ENCODE measurements around the gene LPIN2.
"Not testable (repeated sequence)": the region's sequence is repeated elsewhere in the genome, so short reads cannot be mapped to it uniquely, and the experiment has no call there.

Gene LPIN2

GRCh38 chr18:3013024-3013804 is at the start of gene LPIN2:
TSS of gene LPIN2 (minus strand) at chr18:3013144. CDS start at chr18:2960840, 52,304 bp downstream.
- DNase-seq (ENCODE audit: low read depth in 2 of 3, low spot score in 1 of 3), result peak; percentile 90 to 96 (median 93)

GRCh38 chr18:3061581-3062312 is 48.8 kb upstream of the LPIN2 start:
- peak; percentile 41 to 63 (median 52) for DNase-seq (ENCODE audit: low read depth in 2 of 3, low spot score in 1 of 3)

- DNase-seq (ENCODE audit: low read depth in 2 of 3, low spot score in 1 of 3), result peak; percentile 42 to 54 (median 48)
These were observed 48.0 kb upstream of the LPIN2 start for GRCh38 chr18:3060667-3061580.

- no peak for DNase-seq (ENCODE audit: low read depth in 2 of 3, low spot score in 1 of 3)
These were observed 46.3 kb upstream of the LPIN2 start for GRCh38 chr18:3059272-3059671.

GRCh38 chr18:3058328-3059191 is 45.6 kb upstream of the LPIN2 start:
- no peak for DNase-seq (ENCODE audit: low read depth in 2 of 3, low spot score in 1 of 3)

- DNase-seq (ENCODE audit: low read depth in 2 of 3, low spot score in 1 of 3), result no peak
These were observed 44.6 kb upstream of the LPIN2 start for GRCh38 chr18:3057526-3057925.

- DNase-seq (ENCODE audit: low read depth in 2 of 3, low spot score in 1 of 3), result no peak
These were observed 43.4 kb upstream of the LPIN2 start for GRCh38 chr18:3056311-3056710.

- DNase-seq (ENCODE audit: low read depth in 2 of 3, low spot score in 1 of 3), result no peak
These were observed 42.9 kb upstream of the LPIN2 start for GRCh38 chr18:3055816-3056215.

- no peak for DNase-seq (ENCODE audit: low read depth in 2 of 3, low spot score in 1 of 3)
These were observed 42.3 kb upstream of the LPIN2 start for GRCh38 chr18:3055186-3055728.

GRCh38 chr18:3054780-3055179 is 41.8 kb upstream of the LPIN2 start:
- DNase-seq (ENCODE audit: low read depth in 2 of 3, low spot score in 1 of 3), result no peak

GRCh38 chr18:3054214-3054613 is 41.3 kb upstream of the LPIN2 start:
- DNase-seq (ENCODE audit: low read depth in 2 of 3, low spot score in 1 of 3), result no peak

GRCh38 chr18:3053081-3053480 is 40.1 kb upstream of the LPIN2 start:
- DNase-seq (ENCODE audit: low read depth in 2 of 3, low spot score in 1 of 3), result no peak

GRCh38 chr18:3052411-3052758 is 39.4 kb upstream of the LPIN2 start:
- DNase-seq (ENCODE audit: low read depth in 2 of 3, low spot score in 1 of 3), result no peak

- DNase-seq (ENCODE audit: low read depth in 2 of 3, low spot score in 1 of 3), result no peak
These were observed 38.9 kb upstream of the LPIN2 start for GRCh38 chr18:3051718-3052410.

- DNase-seq (ENCODE audit: low read depth in 2 of 3, low spot score in 1 of 3), result not testable (repeated sequence)
These were observed 37.0 kb upstream of the LPIN2 start for GRCh38 chr18:3049897-3050454.

- no peak for DNase-seq (ENCODE audit: low read depth in 2 of 3, low spot score in 1 of 3)
These were observed 35.9 kb upstream of the LPIN2 start for GRCh38 chr18:3048820-3049349.

GRCh38 chr18:3048121-3048520 is 35.2 kb upstream of the LPIN2 start:
- DNase-seq (ENCODE audit: low read depth in 2 of 3, low spot score in 1 of 3), result no peak

- DNase-seq (ENCODE audit: low read depth in 2 of 3, low spot score in 1 of 3), result peak in 1 of 3 donors; percentile 27
These were observed 33.4 kb upstream of the LPIN2 start for GRCh38 chr18:3046216-3046808.
